Suprapubic skin (tissue), 4 donors: ENCODE results near the gene TGFBRAP1. TPM values are rescaled to one million over a fixed set of nuclear protein-coding genes. Genes with fewer than 3 reads are reported as not detected.
"Not testable (repeated sequence)": the region's sequence is repeated elsewhere in the genome, so short reads cannot be mapped to it uniquely, and the experiment has no call there.

Experiments
- DNase-seq, 2 donors: peaks; one replicate each; pipeline ENCODE4 v3.0.0-alpha.2; 2019; ENCODE audit warnings: low spot score in 2 of 2
- H3K27ac ChIP-seq: fragments of 200-600 bp; sonication (generic); one replicate; pipeline ENCODE4 v1.5.1; 2019
- H3K27me3 ChIP-seq: fragments of 200-600 bp; sonication (generic); one replicate; pipeline ENCODE4 v1.5.1; 2019
- H3K36me3 ChIP-seq: fragments of 200-600 bp; sonication (generic); one replicate; pipeline ENCODE4 v1.5.1; 2019
- H3K4me1 ChIP-seq: fragments of 200-600 bp; sonication (generic); one replicate; pipeline ENCODE4 v1.5.1; 2019
- H3K4me3 ChIP-seq: fragments of 200-600 bp; sonication (generic); one replicate; pipeline ENCODE4 v1.5.1; 2019; ENCODE audit warnings: mild to moderate bottlenecking
- H3K9me3 ChIP-seq: fragments of 200-600 bp; sonication (generic); one replicate; pipeline ENCODE4 v1.5.1; 2019
- CTCF ChIP-seq, 2 donors: fragments of 200-600 bp in 1 of 2; fragments of 450-650 bp in 1 of 2; sonication (generic) in 1 of 2; IDR thresholded peaks; one replicate each; pipeline ENCODE4 v1.5.1; 2016 to 2019; ENCODE audit warnings: antibody characterized with exemption in 2 of 2, mild to moderate bottlenecking in 1 of 2, moderate library complexity in 1 of 2
- EP300 ChIP-seq: sonication (generic); formaldehyde crosslinking; IDR thresholded peaks from one replicate; pipeline ENCODE4 v1.6.1; 2017; ENCODE audit warnings: antibody characterized with exemption
- POLR2A ChIP-seq, 2 donors: fragments of 450-650 bp; IDR thresholded peaks; one replicate each; pipeline ENCODE4 v1.6.1; 2017; ENCODE audit warnings: antibody characterized with exemption in 2 of 2, mild to moderate bottlenecking in 2 of 2, moderate library complexity in 2 of 2
- POLR2AphosphoS5 ChIP-seq, 3 donors: sonication (generic); formaldehyde crosslinking; IDR thresholded peaks; one replicate each; pipeline ENCODE4 v1.6.1; 2017; ENCODE audit warnings: antibody characterized with exemption in 3 of 3
- WGBS: methylation state at CpG from one replicate; pipeline ENCODE4 v1.1.5; 2018; 5-methylcytosine and 5-hydroxymethylcytosine counted together
- total RNA-seq, 4 donors: library from RNA; depleted of rRNA; stranded (reverse); fragments of >200 nt; gene quantifications; one replicate each; pipeline ENCODE4 v1.1.0, GENCODE V29; 2016

Gene TGFBRAP1
- total RNA-seq, 4 donors from 2014 or later = 31.0 to 38.1 (median 36.9) TPM

GRCh38 chr2:105254531-105255210, 74.9 kb downstream of the TGFBRAP1 start:
- TF ChIP-seq POLR2AphosphoS5 (IDR thresholded peaks at IDR 0.05) = no peak
- no peak for TF ChIP-seq EP300
- no peak for TF ChIP-seq POLR2A (IDR thresholded peaks at IDR 0.05)
- TF ChIP-seq CTCF (IDR thresholded peaks at IDR 0.05) = no peak
- WGBS = 86% methylated on average over 5 of the region's 5 CpGs

DNA sequence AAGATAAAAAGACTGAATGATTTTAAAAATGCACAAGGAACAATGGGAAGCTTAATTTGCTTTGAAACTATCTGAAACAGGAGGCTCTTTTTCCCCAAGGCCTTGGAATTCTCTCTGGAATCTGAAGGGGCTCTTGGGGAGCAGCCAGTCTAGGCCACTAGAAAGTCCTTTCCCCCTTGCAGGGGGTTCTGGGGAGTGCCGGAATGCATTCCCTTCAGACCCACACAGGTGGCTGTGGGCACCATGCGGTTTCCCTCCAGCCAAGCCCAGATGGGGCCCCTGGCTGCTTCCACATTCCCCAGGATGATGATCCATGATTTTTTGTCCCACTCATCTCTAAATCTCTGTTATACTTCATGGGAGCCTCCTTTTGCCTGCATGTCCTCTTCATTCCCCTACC, 77.3 kb downstream of the TGFBRAP1 start:
- WGBS = 84% methylated on average over 2 of the region's 2 CpGs
- DNase-seq = no peak
- H3K27me3 ChIP-seq = no peaks in the 10 kb centered on the region

More at GRCh38 chr2:105254531-105255210, 74.9 kb downstream of the TGFBRAP1 start:
- Histone ChIP-seq H3K27ac (no peak overlapping the region), H3K9me3 (no peaks in the 10 kb centered on the region), H3K4me3 (no peak overlapping the region), H3K27me3 (no peaks in the 10 kb centered on the region), H3K4me1 (no peaks in the 10 kb centered on the region), H3K36me3 (no peaks in the 10 kb centered on the region)
- DNase-seq = no peak

DNA sequence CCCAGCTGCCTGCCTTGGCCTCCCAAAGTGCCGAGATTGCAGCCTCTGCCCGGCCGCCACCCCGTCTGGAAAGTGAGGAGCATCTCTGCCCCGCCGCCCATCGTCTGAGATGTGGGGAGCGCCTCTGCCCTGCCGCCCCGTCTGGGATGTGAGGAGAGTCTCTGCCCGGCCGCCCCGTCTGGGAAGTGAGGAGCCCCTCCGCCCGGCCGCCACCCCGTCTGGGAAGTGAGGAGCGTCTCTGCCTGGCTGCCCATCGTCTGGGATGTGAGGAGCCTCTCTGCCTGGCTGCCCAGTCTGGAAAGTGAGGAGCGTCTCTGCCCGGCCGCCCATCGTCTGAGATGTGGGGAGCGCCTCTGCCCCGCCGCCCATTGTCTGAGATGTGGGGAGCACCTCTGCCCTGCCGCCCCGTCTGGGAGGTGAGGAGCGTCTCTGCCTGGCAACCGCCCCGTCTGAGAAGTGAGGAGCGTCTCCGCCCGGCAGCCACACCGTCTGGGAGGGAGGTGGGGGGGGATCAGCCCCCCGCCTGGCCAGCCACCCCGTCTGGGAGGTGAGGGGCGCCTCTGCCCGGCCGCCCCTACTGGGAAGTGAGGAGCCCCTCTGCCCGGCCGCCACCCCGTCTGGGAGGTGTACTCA, 78.4 kb downstream of the TGFBRAP1 start:
- 89% methylated on average over 19 of the region's 43 CpGs for WGBS
- H3K4me1 ChIP-seq, H3K27ac ChIP-seq, H3K4me3 ChIP-seq, H3K36me3 ChIP-seq, DNase-seq, H3K9me3 ChIP-seq, H3K27me3 ChIP-seq: not testable (repeated sequence)

More for the DNA sequence above, 77.3 kb downstream of the TGFBRAP1 start:
- H3K9me3 ChIP-seq = no peaks in the 10 kb centered on the region
- TF ChIP-seq CTCF (IDR thresholded peaks at IDR 0.05) = no peak
- no peak for TF ChIP-seq POLR2AphosphoS5 (IDR thresholded peaks at IDR 0.05)
- TF ChIP-seq EP300 = no peak
- TF ChIP-seq POLR2A (IDR thresholded peaks at IDR 0.05) = no peak
- H3K4me1 ChIP-seq = no peaks in the 10 kb centered on the region
- no peak overlapping the region for H3K4me3 ChIP-seq
- H3K27ac ChIP-seq = no peak overlapping the region
- H3K36me3 ChIP-seq = no peaks in the 10 kb centered on the region

- Histone ChIP-seq H3K4me1 (no peaks in the 10 kb centered on the region), H3K36me3 (no peaks in the 10 kb centered on the region), H3K27ac (no peak overlapping the region), H3K4me3 (no peak overlapping the region), H3K27me3 (no peaks in the 10 kb centered on the region), H3K9me3 (no peaks in the 10 kb centered on the region)
- WGBS = 82% methylated on average over 4 of the region's 4 CpGs
- TF ChIP-seq POLR2A (IDR thresholded peaks at IDR 0.05) = no peak
- no peak for TF ChIP-seq CTCF (IDR thresholded peaks at IDR 0.05)
- no peak for TF ChIP-seq EP300
- TF ChIP-seq POLR2AphosphoS5 (IDR thresholded peaks at IDR 0.05) = no peak
- DNase-seq = no peak
Observed at GRCh38 chr2:105249891-105250290, 79.6 kb downstream of the TGFBRAP1 start.

DNA sequence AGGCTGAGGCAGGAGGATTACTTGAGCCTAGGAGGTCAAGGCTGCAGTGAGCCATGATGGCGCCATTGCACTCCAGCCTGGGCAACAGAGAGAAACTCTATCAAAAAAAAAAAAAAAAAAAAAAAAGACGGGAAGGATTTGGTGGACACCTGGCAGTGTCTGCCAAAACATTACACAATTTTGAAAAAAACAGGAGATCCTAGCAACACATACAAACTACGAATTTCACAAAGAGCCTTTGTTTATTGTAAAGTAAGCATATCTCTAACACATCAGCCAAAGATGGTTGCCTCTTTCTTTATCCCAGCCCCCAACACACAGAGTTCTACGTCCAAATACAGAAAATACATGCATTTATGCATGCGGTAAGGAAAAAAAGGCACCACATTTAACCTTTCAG, 80.4 kb downstream of the TGFBRAP1 start:
- TF ChIP-seq POLR2A (IDR thresholded peaks at IDR 0.05) = no peak
- TF ChIP-seq EP300 = no peak
- TF ChIP-seq POLR2AphosphoS5 (IDR thresholded peaks at IDR 0.05) = no peak

GRCh38 chr2:105248316-105249070, 81.0 kb downstream of the TGFBRAP1 start:
- DNase-seq = no peak
- no peak overlapping the region for H3K27ac ChIP-seq
- no peaks in the 10 kb centered on the region for H3K9me3 ChIP-seq
- no peaks in the 10 kb centered on the region for H3K36me3 ChIP-seq
- no peaks in the 10 kb centered on the region for H3K27me3 ChIP-seq
- H3K4me1 ChIP-seq = no peaks in the 10 kb centered on the region
- 69% methylated on average over 4 of the region's 4 CpGs for WGBS
- no peak overlapping the region for H3K4me3 ChIP-seq
- TF ChIP-seq EP300 (no peak), POLR2A (IDR thresholded peaks at IDR 0.05) (no peak), CTCF (IDR thresholded peaks at IDR 0.05) (no peak), POLR2AphosphoS5 (IDR thresholded peaks at IDR 0.05) (no peak)

More for the DNA sequence above, 80.4 kb downstream of the TGFBRAP1 start:
- Histone ChIP-seq H3K4me3 (no peak overlapping the region), H3K36me3 (no peaks in the 10 kb centered on the region), H3K27me3 (no peaks in the 10 kb centered on the region), H3K9me3 (no peaks in the 10 kb centered on the region), H3K4me1 (no peaks in the 10 kb centered on the region), H3K27ac (no peak overlapping the region)
- DNase-seq = no peak
- 66% methylated on average over 5 of the region's 5 CpGs for WGBS
